Left ventricle myocardium inferior (tissue), 1 donor: ENCODE measurements around the gene RUFY1. TPM values are rescaled to one million over a fixed set of nuclear protein-coding genes. Genes with fewer than 3 reads are reported as not detected.
"Not testable (repeated sequence)": the region's sequence is repeated elsewhere in the genome, so short reads cannot be mapped to it uniquely, and the experiment has no call there.

Experiments
- DNase-seq: peaks from one replicate; pipeline ENCODE4 v3.0.0-alpha.2; 2020
- H3K27ac ChIP-seq: fragments of 200-600 bp; replicated peaks from 2 replicates; pipeline ENCODE4 v1.8.0; 2021
- H3K27me3 ChIP-seq: fragments of 200-600 bp; 2 replicates; pipeline ENCODE4 v1.8.0; 2021; ENCODE audit warnings: low read depth
- H3K36me3 ChIP-seq: fragments of 200-600 bp; 2 replicates; pipeline ENCODE4 v1.8.0; 2021
- H3K4me1 ChIP-seq: fragments of 200-600 bp; 2 replicates; pipeline ENCODE4 v1.8.0; 2021
- H3K4me3 ChIP-seq: fragments of 200-600 bp; 2 replicates; pipeline ENCODE4 v1.8.0; 2021; ENCODE audit warnings: mild to moderate bottlenecking, moderate library complexity
- H3K9me3 ChIP-seq: fragments of 200-600 bp; replicated peaks from 2 replicates; pipeline ENCODE4 v1.8.0; 2021
- intact Hi-C: fragments of 100-400 bp; cut with micrococcal nuclease; formaldehyde crosslinking; loops from one replicate; pipeline ENCODE4 v1.11.0; 2022
- total RNA-seq: library from RNA; stranded (reverse); fragmentation: NEBNext Ultra II Directional; extraction: Animal tissue kit (Norgen Biotek cat#: 25700); gene quantifications from one replicate; pipeline ENCODE4 v1.2.1, GENCODE V29; 2021
- TF ChIP-seq, protein P1 (sequence below): fragments of 200-600 bp; IDR thresholded peaks from 2 replicates; pipeline ENCODE4 v1.8.0; 2021; ENCODE audit warnings: antibody characterized with exemption, mild to moderate bottlenecking, borderline replicate concordance
- donor health status: DM: no; HTN: yes; CAD: no; lungs with severe emphysema.

RUFY1 gene
- total RNA-seq, 1 donor from 2014 or later = 21.5 TPM

GRCh38 chr5:179642626-179643025 lies 92.3 kb downstream of the RUFY1 start:
- H3K27ac ChIP-seq, H3K4me1 ChIP-seq, H3K27me3 ChIP-seq, intact Hi-C loops, H3K36me3 ChIP-seq, DNase-seq, H3K4me3 ChIP-seq, H3K9me3 ChIP-seq: not testable (repeated sequence)

GRCh38 chr5:179643141-179643920 lies 93.0 kb downstream of the RUFY1 start:
- H3K27me3 ChIP-seq, H3K27ac ChIP-seq, DNase-seq, H3K9me3 ChIP-seq, H3K4me1 ChIP-seq, intact Hi-C loops, H3K36me3 ChIP-seq, H3K4me3 ChIP-seq: not testable (repeated sequence)

- H3K4me3 ChIP-seq, H3K36me3 ChIP-seq, H3K9me3 ChIP-seq, H3K27ac ChIP-seq, intact Hi-C loops, H3K4me1 ChIP-seq, H3K27me3 ChIP-seq, DNase-seq: not testable (repeated sequence)
Observed at GRCh38 chr5:179644766-179645165, 94.4 kb downstream of the RUFY1 start.

DNA sequence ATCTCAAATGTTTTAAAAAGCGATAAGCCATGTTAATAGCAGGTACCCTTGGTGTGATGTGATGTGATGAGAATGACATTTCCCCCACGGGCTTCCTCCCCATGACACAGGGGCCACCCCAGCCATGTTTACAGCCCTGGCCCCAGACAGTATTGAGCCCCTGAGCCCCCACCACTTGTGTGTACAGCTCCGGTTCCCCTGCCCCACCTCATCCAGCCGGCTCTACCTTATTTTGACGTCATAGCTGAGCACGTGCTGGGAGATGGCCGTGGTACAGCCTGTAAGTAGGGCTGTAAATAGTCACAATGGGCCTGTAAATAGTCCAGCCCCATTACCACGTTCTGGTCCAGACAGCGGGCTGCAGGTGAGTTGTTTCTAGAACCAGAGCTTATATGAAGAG lies 98.1 kb downstream of the RUFY1 start:
- no peak overlapping the region for H3K4me3 ChIP-seq
- H3K9me3 ChIP-seq = no peaks in the 10 kb centered on the region
- TF ChIP-seq, protein P1, sequence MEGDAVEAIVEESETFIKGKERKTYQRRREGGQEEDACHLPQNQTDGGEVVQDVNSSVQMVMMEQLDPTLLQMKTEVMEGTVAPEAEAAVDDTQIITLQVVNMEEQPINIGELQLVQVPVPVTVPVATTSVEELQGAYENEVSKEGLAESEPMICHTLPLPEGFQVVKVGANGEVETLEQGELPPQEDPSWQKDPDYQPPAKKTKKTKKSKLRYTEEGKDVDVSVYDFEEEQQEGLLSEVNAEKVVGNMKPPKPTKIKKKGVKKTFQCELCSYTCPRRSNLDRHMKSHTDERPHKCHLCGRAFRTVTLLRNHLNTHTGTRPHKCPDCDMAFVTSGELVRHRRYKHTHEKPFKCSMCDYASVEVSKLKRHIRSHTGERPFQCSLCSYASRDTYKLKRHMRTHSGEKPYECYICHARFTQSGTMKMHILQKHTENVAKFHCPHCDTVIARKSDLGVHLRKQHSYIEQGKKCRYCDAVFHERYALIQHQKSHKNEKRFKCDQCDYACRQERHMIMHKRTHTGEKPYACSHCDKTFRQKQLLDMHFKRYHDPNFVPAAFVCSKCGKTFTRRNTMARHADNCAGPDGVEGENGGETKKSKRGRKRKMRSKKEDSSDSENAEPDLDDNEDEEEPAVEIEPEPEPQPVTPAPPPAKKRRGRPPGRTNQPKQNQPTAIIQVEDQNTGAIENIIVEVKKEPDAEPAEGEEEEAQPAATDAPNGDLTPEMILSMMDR = no peak

DNA sequence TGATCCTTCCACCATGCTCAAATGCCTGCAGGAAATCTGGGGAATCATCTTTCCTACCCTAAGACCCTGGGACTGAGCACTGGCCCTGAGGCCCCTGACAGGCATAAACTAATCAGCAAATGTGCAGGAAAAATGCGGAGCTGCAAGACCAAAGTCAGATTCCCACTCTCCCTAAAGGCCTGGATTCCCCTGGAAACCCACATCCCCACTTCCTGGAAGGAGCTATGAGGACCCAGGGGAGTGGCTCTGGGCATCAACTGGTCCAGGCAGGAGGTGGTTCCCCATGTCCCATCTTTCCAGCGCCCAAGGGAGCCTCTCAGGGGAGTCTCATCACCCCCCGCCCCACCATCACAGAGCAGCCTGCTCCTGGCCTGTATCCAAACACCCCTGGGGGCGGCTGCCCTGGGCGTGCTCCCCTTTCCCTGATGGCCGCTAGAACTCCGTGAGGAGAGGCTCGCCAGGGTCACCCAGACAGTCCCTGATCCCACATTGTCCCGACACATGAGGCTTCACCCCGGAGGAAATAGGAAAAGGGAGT lies 98.9 kb downstream of the RUFY1 start:
- H3K4me3 ChIP-seq, H3K36me3 ChIP-seq, H3K27me3 ChIP-seq, H3K4me1 ChIP-seq, DNase-seq, H3K9me3 ChIP-seq, intact Hi-C loops, H3K27ac ChIP-seq: not testable (repeated sequence)

More for the DNA sequence above, 98.1 kb downstream of the RUFY1 start:
- Histone ChIP-seq H3K27me3 (no peaks in the 10 kb centered on the region), H3K27ac (no peak overlapping the region), H3K36me3 (no peaks in the 10 kb centered on the region), H3K4me1 (no peaks in the 10 kb centered on the region)
- no peak for DNase-seq
- intact Hi-C loops = no loop called here

DNA sequence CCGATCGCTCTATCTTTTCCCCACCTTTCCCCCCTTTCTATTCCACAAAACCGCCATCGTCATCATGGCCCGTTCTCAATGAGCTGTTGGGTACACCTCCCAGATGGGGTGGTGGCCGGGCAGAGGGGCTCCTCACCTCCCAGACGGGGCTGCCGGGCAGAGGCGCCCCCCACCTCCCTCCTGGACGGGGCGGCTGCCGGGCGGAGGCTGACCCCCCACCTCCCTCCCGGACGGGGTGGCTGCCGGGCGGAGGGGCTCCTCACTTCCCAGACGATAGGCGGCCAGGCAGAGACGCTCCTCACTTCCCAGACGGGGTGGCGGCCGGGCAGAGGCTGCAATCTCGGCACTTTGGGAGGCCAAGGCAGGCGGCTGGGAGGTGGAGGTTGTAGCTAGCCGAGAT lies 99.9 kb downstream of the RUFY1 start:
- intact Hi-C loops, H3K9me3 ChIP-seq, H3K4me1 ChIP-seq, H3K27me3 ChIP-seq, H3K36me3 ChIP-seq, H3K4me3 ChIP-seq, H3K27ac ChIP-seq, DNase-seq: not testable (repeated sequence)

DNA sequence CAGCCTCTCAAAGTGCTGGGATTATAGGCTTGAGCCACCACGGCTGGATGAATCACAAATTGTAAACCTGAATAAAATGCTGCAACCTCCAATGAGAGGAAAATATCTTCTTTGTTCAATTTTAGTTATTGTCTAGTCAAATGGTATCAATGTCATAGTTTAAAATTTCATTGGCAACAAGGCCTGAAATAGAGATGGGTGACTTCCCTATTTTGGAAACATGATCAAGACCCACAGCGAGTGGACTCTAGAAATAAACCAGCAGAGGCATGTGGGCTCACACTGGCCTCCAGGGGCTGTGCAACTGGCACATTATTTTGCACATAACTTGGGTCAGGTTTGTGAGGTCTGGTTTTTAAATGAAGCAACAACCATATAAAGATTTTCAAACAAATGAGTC lies 102.8 kb downstream of the RUFY1 start:
- H3K27ac ChIP-seq, H3K9me3 ChIP-seq, H3K36me3 ChIP-seq, H3K4me1 ChIP-seq, intact Hi-C loops, DNase-seq, H3K27me3 ChIP-seq, H3K4me3 ChIP-seq: not testable (repeated sequence)

DNA sequence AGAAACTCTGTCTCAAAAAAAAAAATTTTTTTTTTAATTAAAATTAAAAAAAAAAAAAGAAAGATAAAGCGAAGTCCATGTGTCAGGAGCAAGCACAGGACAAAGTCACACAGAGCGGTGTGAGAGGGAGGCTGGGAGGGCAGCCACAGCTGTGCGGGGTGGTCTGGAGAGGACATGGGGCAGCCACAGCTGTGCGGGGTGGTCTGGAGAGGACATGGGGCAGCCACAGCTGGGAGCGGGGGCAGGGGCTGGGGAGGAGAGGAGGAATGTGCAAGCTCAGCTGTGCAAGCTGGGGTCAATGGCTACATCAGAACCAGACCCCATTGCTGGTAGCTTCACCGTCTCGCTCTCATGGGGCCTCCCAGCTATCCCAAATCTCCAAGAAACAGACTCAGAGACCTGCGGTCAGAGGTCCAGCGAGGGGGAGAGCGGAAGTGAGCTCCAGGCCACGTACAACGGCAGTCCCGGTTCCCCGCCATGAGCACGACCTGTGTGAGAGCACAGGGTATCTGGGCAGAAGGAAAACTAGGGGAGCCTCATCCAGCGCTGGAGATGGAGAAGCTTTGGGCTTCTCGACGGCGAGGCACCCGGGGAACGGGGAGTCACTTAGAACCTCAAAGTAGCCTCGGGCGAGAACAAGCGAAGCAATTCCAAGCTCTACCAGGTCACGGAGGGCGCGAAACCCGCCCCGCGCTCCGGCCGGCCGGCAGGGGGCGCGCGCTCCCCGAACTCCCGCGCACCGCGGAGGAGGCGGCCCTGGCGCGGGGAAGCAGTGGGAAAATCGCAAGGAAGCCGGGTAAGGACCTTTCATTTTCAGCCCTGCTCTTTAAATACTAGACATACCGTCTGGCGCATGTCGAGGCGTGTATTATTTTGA lies 107.2 kb downstream of the RUFY1 start:
- Histone ChIP-seq H3K4me3 (peak overlapping the region; percentile 45), H3K4me1 (peaks cover 10% of the 10 kb centered on the region)

DNA sequence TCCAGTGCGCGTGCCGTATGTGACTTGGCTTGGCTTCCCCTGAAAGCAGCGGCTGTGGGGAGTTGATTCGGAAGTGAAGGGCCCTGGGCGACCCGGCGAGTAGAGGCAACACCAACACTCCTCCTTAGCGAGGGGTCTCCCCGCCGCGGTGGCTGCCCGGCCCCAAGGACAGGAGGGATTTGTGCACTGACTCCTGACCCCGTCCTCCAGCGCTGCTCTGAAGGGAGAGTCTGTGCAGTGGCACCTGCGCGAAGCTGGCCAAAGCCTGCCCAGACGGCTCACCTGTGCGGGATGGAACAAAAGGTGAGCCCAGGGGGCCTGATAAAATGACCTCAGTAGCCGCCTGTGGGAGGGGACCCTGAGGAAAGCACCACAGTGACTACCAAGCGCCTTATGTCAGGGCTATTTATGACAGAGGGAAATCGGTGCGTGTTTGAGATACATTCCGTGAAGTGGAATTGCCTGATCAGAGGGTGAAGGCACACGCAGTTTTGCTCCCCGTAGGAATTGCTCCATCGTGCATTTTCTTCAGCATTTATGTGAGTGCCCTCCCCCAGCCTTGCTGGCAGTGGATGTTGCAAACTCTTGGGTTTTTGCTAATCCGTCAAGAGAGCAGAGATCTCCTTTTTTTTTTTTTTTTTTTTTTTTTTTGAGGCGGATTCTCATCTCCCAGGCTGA lies 108.0 kb downstream of the RUFY1 start:
- H3K9me3 ChIP-seq, intact Hi-C loops, H3K27me3 ChIP-seq, H3K36me3 ChIP-seq, DNase-seq: not testable (repeated sequence)
- Histone ChIP-seq H3K4me3 (peak overlapping the region; percentile 70), H3K27ac (peak overlapping the region; percentile 63), H3K4me1 (peaks cover 10% of the 10 kb centered on the region)

More for the DNA sequence above, 107.2 kb downstream of the RUFY1 start:
- H3K9me3 ChIP-seq, H3K36me3 ChIP-seq, DNase-seq, H3K27me3 ChIP-seq, intact Hi-C loops: not testable (repeated sequence)
- H3K27ac ChIP-seq = peak overlapping the region; percentile 40

Other genes starting within 250 kb of the RUFY1 start
- 4.6 TPM for gene ADAMTS2, start 205.1 kb upstream of the RUFY1 start, total RNA-seq
- gene HNRNPH1, start 73.1 kb downstream of the RUFY1 start, total RNA-seq = 207 TPM
- gene CBY3, start 130.5 kb downstream of the RUFY1 start, total RNA-seq = not detected
- 414 TPM for gene CANX, start 148.4 kb downstream of the RUFY1 start, total RNA-seq
- 11.8 TPM for gene MAML1, start 182.3 kb downstream of the RUFY1 start, total RNA-seq
- gene LTC4S, start 243.4 kb downstream of the RUFY1 start, total RNA-seq = 10.9 TPM